ENCODE data around the gene MMP19.

MMP19 gene

GRCh38 chr12:55797550-55797949 lies 45.2 kb downstream of the MMP19 start:
- Histone ChIP-seq H3K27me3 (ENCODE audit: control insufficient read depth in 5 of 5, insufficient read depth in 4 of 5, low read length in 5 of 5) (no peaks in the 10 kb centered on the region), H3K9ac (ENCODE audit: low read length in 5 of 5) (no peak overlapping the region), H3K36me3 (ENCODE audit: control insufficient read depth in 5 of 5, insufficient read depth in 5 of 5, low read length in 5 of 5) (peaks cover 41 to 81% (median 56%) of the 10 kb centered on the region in 5 donors), H3K4me1 (ENCODE audit: control insufficient read depth in 5 of 5, insufficient read depth in 5 of 5, low read length in 5 of 5) (peaks cover 0 to 4% (median 0%) of the 10 kb centered on the region in 5 donors), H3K4me3 (ENCODE audit: low read depth in 1 of 5, low read length in 5 of 5) (no peak overlapping the region), H3K9me3 (ENCODE audit: control insufficient read depth in 5 of 5, low read length in 5 of 5) (no peaks in the 10 kb centered on the region), H3K27ac (ENCODE audit: low read depth, low read length) (no peak overlapping the region)

- peaks cover 0 to 4% (median 0%) of the 10 kb centered on the region in 5 donors for H3K4me1 ChIP-seq (ENCODE audit: control insufficient read depth in 5 of 5, insufficient read depth in 5 of 5, low read length in 5 of 5)
- H3K9ac ChIP-seq (ENCODE audit: low read length in 5 of 5), result peak overlapping the region in 1 of 5 donors; percentile 16
- peaks cover 41 to 82% (median 57%) of the 10 kb centered on the region in 5 donors for H3K36me3 ChIP-seq (ENCODE audit: control insufficient read depth in 5 of 5, insufficient read depth in 5 of 5, low read length in 5 of 5)
- H3K27ac ChIP-seq (ENCODE audit: low read depth, low read length), result no peak overlapping the region
- H3K4me3 ChIP-seq (ENCODE audit: low read depth in 1 of 5, low read length in 5 of 5), result no peak overlapping the region
- H3K9me3 ChIP-seq (ENCODE audit: control insufficient read depth in 5 of 5, low read length in 5 of 5), result no peaks in the 10 kb centered on the region
- H3K27me3 ChIP-seq (ENCODE audit: control insufficient read depth in 5 of 5, insufficient read depth in 4 of 5, low read length in 5 of 5), result no peaks in the 10 kb centered on the region
Observed at GRCh38 chr12:55797068-55797467, 45.7 kb downstream of the MMP19 start.

- H3K9ac ChIP-seq (ENCODE audit: low read length in 5 of 5), result no peak overlapping the region
- peaks cover 41 to 71% (median 54%) of the 10 kb centered on the region in 5 donors for H3K36me3 ChIP-seq (ENCODE audit: control insufficient read depth in 5 of 5, insufficient read depth in 5 of 5, low read length in 5 of 5)
- H3K4me3 ChIP-seq (ENCODE audit: low read depth in 1 of 5, low read length in 5 of 5), result no peak overlapping the region
- no peaks in the 10 kb centered on the region for H3K27me3 ChIP-seq (ENCODE audit: control insufficient read depth in 5 of 5, insufficient read depth in 4 of 5, low read length in 5 of 5)
- no peak overlapping the region for H3K27ac ChIP-seq (ENCODE audit: low read depth, low read length)
- peaks cover 0 to 4% (median 0%) of the 10 kb centered on the region in 5 donors for H3K4me1 ChIP-seq (ENCODE audit: control insufficient read depth in 5 of 5, insufficient read depth in 5 of 5, low read length in 5 of 5)
- no peaks in the 10 kb centered on the region for H3K9me3 ChIP-seq (ENCODE audit: control insufficient read depth in 5 of 5, low read length in 5 of 5)
Observed at GRCh38 chr12:55795950-55796349, 46.8 kb downstream of the MMP19 start.

- Histone ChIP-seq H3K9me3 (ENCODE audit: control insufficient read depth in 5 of 5, low read length in 5 of 5) (no peaks in the 10 kb centered on the region), H3K27ac (ENCODE audit: low read depth, low read length) (no peak overlapping the region), H3K36me3 (ENCODE audit: control insufficient read depth in 5 of 5, insufficient read depth in 5 of 5, low read length in 5 of 5) (peaks cover 42 to 77% (median 70%) of the 10 kb centered on the region in 5 donors), H3K4me3 (ENCODE audit: low read depth in 1 of 5, low read length in 5 of 5) (no peak overlapping the region), H3K27me3 (ENCODE audit: control insufficient read depth in 5 of 5, insufficient read depth in 4 of 5, low read length in 5 of 5) (no peaks in the 10 kb centered on the region), H3K4me1 (ENCODE audit: control insufficient read depth in 5 of 5, insufficient read depth in 5 of 5, low read length in 5 of 5) (no peaks in the 10 kb centered on the region), H3K9ac (ENCODE audit: low read length in 5 of 5) (no peak overlapping the region)
Observed at GRCh38 chr12:55789893-55790292, 52.8 kb downstream of the MMP19 start.

- no peaks in the 10 kb centered on the region for H3K27me3 ChIP-seq (ENCODE audit: control insufficient read depth in 5 of 5, insufficient read depth in 4 of 5, low read length in 5 of 5)
- peaks cover 43 to 77% (median 70%) of the 10 kb centered on the region in 5 donors for H3K36me3 ChIP-seq (ENCODE audit: control insufficient read depth in 5 of 5, insufficient read depth in 5 of 5, low read length in 5 of 5)
- H3K4me3 ChIP-seq (ENCODE audit: low read depth in 1 of 5, low read length in 5 of 5), result no peak overlapping the region
- no peaks in the 10 kb centered on the region for H3K4me1 ChIP-seq (ENCODE audit: control insufficient read depth in 5 of 5, insufficient read depth in 5 of 5, low read length in 5 of 5)
- H3K9ac ChIP-seq (ENCODE audit: low read length in 5 of 5), result no peak overlapping the region
- no peaks in the 10 kb centered on the region for H3K9me3 ChIP-seq (ENCODE audit: control insufficient read depth in 5 of 5, low read length in 5 of 5)
- H3K27ac ChIP-seq (ENCODE audit: low read depth, low read length), result no peak overlapping the region
Observed at GRCh38 chr12:55789171-55789570, 53.6 kb downstream of the MMP19 start.

GRCh38 chr12:55788546-55788945 lies 54.2 kb downstream of the MMP19 start:
- no peaks in the 10 kb centered on the region for H3K27me3 ChIP-seq (ENCODE audit: control insufficient read depth in 5 of 5, insufficient read depth in 4 of 5, low read length in 5 of 5)
- H3K36me3 ChIP-seq (ENCODE audit: control insufficient read depth in 5 of 5, insufficient read depth in 5 of 5, low read length in 5 of 5), result peaks cover 40 to 77% (median 70%) of the 10 kb centered on the region in 5 donors
- no peaks in the 10 kb centered on the region for H3K9me3 ChIP-seq (ENCODE audit: control insufficient read depth in 5 of 5, low read length in 5 of 5)
- no peaks in the 10 kb centered on the region for H3K4me1 ChIP-seq (ENCODE audit: control insufficient read depth in 5 of 5, insufficient read depth in 5 of 5, low read length in 5 of 5)
- no peak overlapping the region for H3K27ac ChIP-seq (ENCODE audit: low read depth, low read length)
- H3K4me3 ChIP-seq (ENCODE audit: low read depth in 1 of 5, low read length in 5 of 5), result no peak overlapping the region
- no peak overlapping the region for H3K9ac ChIP-seq (ENCODE audit: low read length in 5 of 5)
